AG04450 (cell line): ENCODE measurements around the gene RAG2. TPM values are rescaled to one million over a fixed set of nuclear protein-coding genes. Genes with fewer than 3 reads are reported as not detected.

Experiments used
- CTCF ChIA-PET: fragments of 300-600, 350-600 bp; formaldehyde crosslinking; extraction: SDS; loops from one replicate; lab custom pipeline; 2022; ENCODE audit warnings: antibody characterized with exemption, inconsistent platforms; lab: Charles Lee
- POLR2A ChIA-PET: fragments of 350-600 bp; formaldehyde crosslinking; extraction: SDS; loops from one replicate; lab custom pipeline; 2021; ENCODE audit warnings: antibody characterized with exemption, inconsistent platforms; lab: Yijun Ruan, JAX
- DNase-seq: peaks from one replicate; pipeline ENCODE4 v3.0.0-alpha.2; 2011; ENCODE audit warnings: low read depth, low spot score
- H3K27ac ChIP-seq: one replicate; pipeline ENCODE4 v1.5.1; 2012; ENCODE audit warnings: low read depth, low read length, control low read depth
- H3K27me3 ChIP-seq: one replicate; pipeline ENCODE4 v1.6.0; 2012; ENCODE audit warnings: low read length; ENCODE audit not compliant: control insufficient read depth, insufficient read depth
- H3K4me3 ChIP-seq: 2 replicates; pipeline ENCODE4 v1.5.1; 2011; ENCODE audit warnings: mild to moderate bottlenecking, low read depth, low read length, control low read depth
- H3K9me3 ChIP-seq: 2 replicates; pipeline ENCODE4 v1.5.1; 2012; ENCODE audit warnings: low read length; ENCODE audit not compliant: control insufficient read depth, insufficient read depth
- polyA minus RNA-seq: library from RNA; depleted of rRNA, polyadenylated mRNA; stranded (reverse); fragments of >200 nt; gene quantifications from 2 replicates; pipeline ENCODE4 v1.2.3, GENCODE V29; 2011; rRNA and poly(A)+ RNA removed
- polyA plus RNA-seq: library from polyadenylated mRNA; depleted of rRNA; stranded (reverse); fragments of >200 nt; gene quantifications from 2 replicates; pipeline ENCODE4 v1.2.3, GENCODE V29; 2011; rRNA removed
- TF ChIP-seq, protein P1 (sequence below): IDR thresholded peaks from 2 replicates; pipeline ENCODE4 v1.5.1; 2011; ENCODE audit warnings: low read depth, low read length, control low read depth, inconsistent platforms

RAG2 gene
- not detected in 2 replicates for polyA plus RNA-seq
- 0.09 TPM in 1 of 2 replicates, not detected in the other for polyA minus RNA-seq

DNA sequence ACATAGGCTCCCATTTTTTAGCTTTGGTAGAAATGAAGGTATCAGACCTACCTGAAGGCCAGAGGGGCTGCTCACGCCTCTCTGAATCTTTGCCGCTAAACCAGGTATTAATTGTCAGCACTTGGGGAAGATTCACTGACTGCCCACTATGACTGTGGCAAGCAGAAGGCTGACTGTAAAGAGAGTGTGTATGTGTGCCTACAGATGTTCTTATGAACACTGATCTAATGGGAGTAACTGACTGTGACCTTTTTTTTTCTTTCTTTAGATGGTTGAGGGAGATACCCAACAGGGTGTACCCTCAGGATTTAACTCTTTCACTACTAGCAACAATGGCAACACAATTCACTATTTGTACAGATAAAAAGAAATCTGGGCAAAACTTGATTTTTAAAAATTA is at the start of gene RAG2:
TSS of gene RAG2 (minus strand) at position 186 of the 400 bp plus-strand sequence. CDS start 4,068 bp downstream, outside the sequence.
- no peaks in the 10 kb centered on the region for H3K27me3 ChIP-seq
- no peak within 1 kb of the TSS for H3K4me3 ChIP-seq
- POLR2A ChIA-PET = no interaction called here
- no peaks in the 10 kb centered on the region for H3K9me3 ChIP-seq
- CTCF ChIA-PET = no interaction called here
- H3K27ac ChIP-seq = no peak within 1 kb of the TSS
- no peak for DNase-seq
- TF ChIP-seq, protein P1, sequence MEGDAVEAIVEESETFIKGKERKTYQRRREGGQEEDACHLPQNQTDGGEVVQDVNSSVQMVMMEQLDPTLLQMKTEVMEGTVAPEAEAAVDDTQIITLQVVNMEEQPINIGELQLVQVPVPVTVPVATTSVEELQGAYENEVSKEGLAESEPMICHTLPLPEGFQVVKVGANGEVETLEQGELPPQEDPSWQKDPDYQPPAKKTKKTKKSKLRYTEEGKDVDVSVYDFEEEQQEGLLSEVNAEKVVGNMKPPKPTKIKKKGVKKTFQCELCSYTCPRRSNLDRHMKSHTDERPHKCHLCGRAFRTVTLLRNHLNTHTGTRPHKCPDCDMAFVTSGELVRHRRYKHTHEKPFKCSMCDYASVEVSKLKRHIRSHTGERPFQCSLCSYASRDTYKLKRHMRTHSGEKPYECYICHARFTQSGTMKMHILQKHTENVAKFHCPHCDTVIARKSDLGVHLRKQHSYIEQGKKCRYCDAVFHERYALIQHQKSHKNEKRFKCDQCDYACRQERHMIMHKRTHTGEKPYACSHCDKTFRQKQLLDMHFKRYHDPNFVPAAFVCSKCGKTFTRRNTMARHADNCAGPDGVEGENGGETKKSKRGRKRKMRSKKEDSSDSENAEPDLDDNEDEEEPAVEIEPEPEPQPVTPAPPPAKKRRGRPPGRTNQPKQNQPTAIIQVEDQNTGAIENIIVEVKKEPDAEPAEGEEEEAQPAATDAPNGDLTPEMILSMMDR = no peak

- CTCF ChIA-PET = no interaction called here
Measured at GRCh38 chr11:36638556-36638955, 40.5 kb upstream of the RAG2 start.

DNA sequence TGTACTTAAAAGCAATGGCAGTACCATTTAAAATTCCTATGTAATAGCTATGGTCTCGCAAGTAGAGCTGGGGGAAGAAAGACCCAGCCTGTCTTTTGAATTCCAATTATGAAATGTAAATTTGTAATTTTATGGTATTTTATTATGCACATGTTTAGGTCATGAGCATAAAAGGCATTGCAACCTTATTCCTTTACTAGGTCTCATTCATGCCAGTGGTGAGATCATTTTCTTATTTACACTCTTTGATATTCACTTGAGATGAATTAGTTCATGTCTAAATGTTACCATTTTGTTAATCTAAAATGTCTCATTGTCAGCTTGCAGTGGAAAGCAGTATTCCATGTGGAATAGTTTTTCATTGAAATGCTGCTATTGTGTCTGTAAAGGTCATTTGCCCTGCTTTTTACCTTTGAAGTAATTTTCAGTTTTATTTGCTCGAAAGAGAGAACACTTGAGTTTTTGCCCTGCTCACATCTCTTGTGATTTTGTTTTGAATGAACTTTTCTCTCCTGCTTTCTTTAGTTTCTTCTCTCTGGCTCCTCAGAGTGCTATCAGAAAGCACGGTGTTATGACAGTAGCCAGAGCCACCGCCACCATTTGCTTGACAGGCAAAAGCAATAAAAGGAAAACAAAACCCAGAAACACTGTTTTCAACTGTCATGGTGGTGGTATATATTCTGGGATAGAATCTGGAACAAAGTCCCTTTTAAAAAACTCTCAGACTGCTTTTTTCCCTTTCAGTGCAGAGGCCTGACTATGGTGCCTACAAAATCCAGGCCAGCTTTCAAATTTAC is 37.2 kb upstream of the RAG2 start:
- CTCF ChIA-PET = interaction anchor here (1.4 kb wide), 1 partner anchor 112 kb away, joined by 5 read pairs; no protein-coding TSS in a partner anchor
- no peaks in the 10 kb centered on the region for H3K27me3 ChIP-seq
- no peaks in the 10 kb centered on the region for H3K9me3 ChIP-seq
- DNase-seq = no peak
- POLR2A ChIA-PET = no interaction called here
- H3K27ac ChIP-seq = no peak overlapping the region
- H3K4me3 ChIP-seq = no peak overlapping the region
- TF ChIP-seq, protein P1 = no peak

More at GRCh38 chr11:36638556-36638955, 40.5 kb upstream of the RAG2 start:
- TF ChIP-seq, protein P1 = no peak
- Histone ChIP-seq H3K4me3 (no peak overlapping the region), H3K27me3 (no peaks in the 10 kb centered on the region), H3K27ac (no peak overlapping the region), H3K9me3 (no peaks in the 10 kb centered on the region)
- DNase-seq = no peak
- POLR2A ChIA-PET = no interaction called here

DNA sequence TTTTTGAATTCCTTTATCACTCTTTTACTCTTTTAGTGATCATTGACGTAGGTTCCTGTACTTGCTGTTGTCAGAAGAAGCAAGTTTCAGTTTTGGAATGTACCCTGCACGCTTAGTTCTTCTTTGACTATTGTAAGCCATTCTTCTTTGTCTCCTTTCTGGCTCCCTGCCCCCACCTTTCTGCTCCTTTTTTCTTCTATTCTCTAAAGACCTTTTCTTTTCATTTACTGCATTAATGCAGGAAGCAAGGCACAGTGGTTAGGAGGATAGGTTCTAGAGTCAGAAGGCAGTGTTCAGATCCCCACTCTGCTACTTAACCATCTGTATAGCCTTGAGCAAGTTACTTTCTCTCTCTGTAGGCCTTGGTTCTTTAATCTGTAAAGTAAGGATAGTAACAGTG is 33.7 kb upstream of the RAG2 start:
- no peak overlapping the region for H3K27ac ChIP-seq
- no peak for DNase-seq
- TF ChIP-seq, protein P1 = no peak
- ChIA-PET POLR2A (no interaction called here), CTCF (no interaction called here)
- H3K27me3 ChIP-seq = no peaks in the 10 kb centered on the region
- H3K4me3 ChIP-seq = no peak overlapping the region
- no peaks in the 10 kb centered on the region for H3K9me3 ChIP-seq

GRCh38 chr11:36628765-36629244 is 30.8 kb upstream of the RAG2 start:
- TF ChIP-seq, protein P1 = no peak
- Histone ChIP-seq H3K27ac (no peak overlapping the region), H3K9me3 (no peaks in the 10 kb centered on the region), H3K27me3 (no peaks in the 10 kb centered on the region), H3K4me3 (no peak overlapping the region)
- no peak for DNase-seq
- CTCF ChIA-PET = interaction anchor here (1.2 to 1.3 kb wide), 2 partner anchors 64 to 65 kb away, joined by 3 to 6 read pairs; no protein-coding TSS in a partner anchor
- POLR2A ChIA-PET = no interaction called here
